Liver (tissue), 9 donors: ENCODE results near the gene LRRC40. TPM values are rescaled to one million over a fixed set of nuclear protein-coding genes. Genes with fewer than 3 reads are reported as not detected.

Experiments
- DNase-seq: peaks from one replicate; pipeline ENCODE4 v3.0.0-alpha.2; 2017; ENCODE audit warnings: low spot score
- H3K27ac ChIP-seq, 2 donors: one replicate each; pipeline ENCODE4 v1.7.0; 2013; ENCODE audit warnings: inconsistent platforms in 2 of 2, low read length in 2 of 2, control low read depth in 1 of 2, low read depth in 1 of 2, mild to moderate bottlenecking in 1 of 2
- H3K27me3 ChIP-seq, 4 donors: one replicate each; pipeline versions ENCODE4 v1.6.1 to v1.7.0; 2013; ENCODE audit warnings: low read length in 3 of 4, inconsistent platforms in 1 of 4, mild to moderate bottlenecking in 1 of 4, moderate library complexity in 1 of 4; ENCODE audit not compliant: control insufficient read depth in 4 of 4, insufficient read depth in 4 of 4
- H3K36me3 ChIP-seq, 4 donors: one replicate each; pipeline versions ENCODE4 v1.6.1 to v1.7.0; 2013; ENCODE audit warnings: low read length in 3 of 4, mild to moderate bottlenecking in 3 of 4, low read depth in 1 of 4, moderate library complexity in 1 of 4; ENCODE audit not compliant: control insufficient read depth in 4 of 4, insufficient read depth in 3 of 4
- H3K4me1 ChIP-seq, 4 donors: one replicate each; pipeline versions ENCODE4 v1.6.1 to v1.7.0; 2013; ENCODE audit warnings: low read length in 3 of 4, mild to moderate bottlenecking in 3 of 4, moderate library complexity in 1 of 4; ENCODE audit not compliant: control insufficient read depth in 4 of 4, insufficient read depth in 4 of 4
- H3K4me3 ChIP-seq, 3 donors: one replicate each; pipeline versions ENCODE4 v1.6.1 to v1.7.0; 2013; ENCODE audit warnings: low read length in 3 of 3, control low read depth in 1 of 3, low read depth in 1 of 3, mild to moderate bottlenecking in 1 of 3
- H3K9ac ChIP-seq, 2 donors: one replicate each; pipeline ENCODE4 v1.7.0; 2013; ENCODE audit warnings: low read length in 2 of 2, mild to moderate bottlenecking in 2 of 2, moderate library complexity in 2 of 2, control low read depth in 1 of 2, low read depth in 1 of 2
- H3K9me3 ChIP-seq, 4 donors: one replicate each; pipeline versions ENCODE4 v1.6.1 to v1.7.0; 2013; ENCODE audit warnings: low read length in 3 of 4; ENCODE audit not compliant: control insufficient read depth in 4 of 4
- EGR1 ChIP-seq, 2 donors: IDR thresholded peaks; 2 replicates each; pipeline ENCODE4 v1.6.1; 2016 to 2018; ENCODE audit warnings: antibody characterized with exemption in 2 of 2, low read depth in 2 of 2
- FOXA1 ChIP-seq: IDR thresholded peaks from 2 replicates; pipeline ENCODE4 v1.6.1; 2016; ENCODE audit warnings: antibody characterized with exemption
- FOXA2 ChIP-seq: IDR thresholded peaks from 2 replicates; pipeline ENCODE4 v1.6.1; 2016; ENCODE audit warnings: antibody characterized with exemption
- GABPA ChIP-seq, 2 donors: IDR thresholded peaks in 1 of 2; conservative IDR thresholded peaks in 1 of 2; 2 replicates each; pipeline ENCODE4 v1.6.1; 2016; ENCODE audit warnings: antibody characterized with exemption in 2 of 2, mild to moderate bottlenecking in 1 of 2, moderate library complexity in 1 of 2
- HNF4A ChIP-seq, 2 donors: conservative IDR thresholded peaks; 2 replicates each; pipeline ENCODE4 v1.6.1; 2016; ENCODE audit warnings: antibody characterized with exemption in 2 of 2, mild to moderate bottlenecking in 2 of 2
- HNF4G ChIP-seq: IDR thresholded peaks from 2 replicates; pipeline ENCODE4 v1.6.1; 2016; ENCODE audit warnings: antibody characterized with exemption
- JUND ChIP-seq, 2 donors: IDR thresholded peaks; 2 replicates each; pipeline ENCODE4 v1.6.1; 2016; ENCODE audit warnings: antibody characterized with exemption in 2 of 2
- NR2F2 ChIP-seq: IDR thresholded peaks from 2 replicates; pipeline ENCODE4 v1.6.1; 2016; ENCODE audit warnings: antibody characterized with exemption
- RAD21 ChIP-seq, 2 donors: IDR thresholded peaks; 2 replicates each; pipeline ENCODE4 v1.6.1; 2016; ENCODE audit warnings: antibody characterized with exemption in 2 of 2, mild to moderate bottlenecking in 2 of 2
- RXRA ChIP-seq, 2 donors: IDR thresholded peaks; 2 replicates each; pipeline ENCODE4 v1.6.1; 2017 to 2018; ENCODE audit warnings: antibody characterized with exemption in 2 of 2, mild to moderate bottlenecking in 1 of 2
- SP1 ChIP-seq: IDR thresholded peaks from 2 replicates; pipeline ENCODE4 v1.6.1; 2018; ENCODE audit warnings: antibody characterized with exemption, mild to moderate bottlenecking
- WGBS: extraction: QIAGEN DNeasy Blood & Tissue Kit; methylation state at CpG from one replicate; pipeline ENCODE4 v1.1.7; 2013; 5-methylcytosine and 5-hydroxymethylcytosine counted together
- polyA plus RNA-seq, 2 donors: library from polyadenylated mRNA; stranded (reverse) in 1 of 2; unstranded in 1 of 2; fragments of 200-250 nt in 1 of 2; fragments of >200 nt in 1 of 2; fragmentation: Nextera tagmentation in 1 of 2; extraction: Ambion mirVana in 1 of 2; gene quantifications; one replicate each; pipeline versions ENCODE4 v1.2.1 to v1.2.3, GENCODE V29; 2013 to 2015
- total RNA-seq, 2 donors: library from RNA; depleted of rRNA; stranded (reverse); fragments of >200 nt; gene quantifications; one replicate each; pipeline ENCODE4 v1.2.3, GENCODE V29; 2014
- TF ChIP-seq, protein P1 (sequence below): IDR thresholded peaks from 2 replicates; pipeline ENCODE4 v1.6.1; 2016; ENCODE audit warnings: antibody characterized with exemption, mild to moderate bottlenecking
- TF ChIP-seq, protein P2 (sequence below): fragments of 150-350 bp; IDR thresholded peaks from 2 replicates; pipeline ENCODE4 v1.5.1; 2017; ENCODE audit warnings: improper control_type of control experiment, low read depth, low read length; ENCODE audit not compliant: missing input control
- TF ChIP-seq, protein P3 (sequence below): IDR thresholded peaks from 2 replicates; pipeline ENCODE4 v1.6.1; 2016; ENCODE audit warnings: antibody characterized with exemption
- TF ChIP-seq, protein P4 (sequence below): IDR thresholded peaks from 2 replicates; pipeline ENCODE4 v1.6.1; 2016; ENCODE audit warnings: antibody characterized with exemption
- donor health status: healthy.
- donor health status: healthy.
- donor health status: healthy.
- donor health status: healthy.
- donor health status: healthy.

LRRC40 gene
- total and polyA plus RNA-seq, 4 donors: 6.6 to 15.8 (median 10.6) TPM

DNA sequence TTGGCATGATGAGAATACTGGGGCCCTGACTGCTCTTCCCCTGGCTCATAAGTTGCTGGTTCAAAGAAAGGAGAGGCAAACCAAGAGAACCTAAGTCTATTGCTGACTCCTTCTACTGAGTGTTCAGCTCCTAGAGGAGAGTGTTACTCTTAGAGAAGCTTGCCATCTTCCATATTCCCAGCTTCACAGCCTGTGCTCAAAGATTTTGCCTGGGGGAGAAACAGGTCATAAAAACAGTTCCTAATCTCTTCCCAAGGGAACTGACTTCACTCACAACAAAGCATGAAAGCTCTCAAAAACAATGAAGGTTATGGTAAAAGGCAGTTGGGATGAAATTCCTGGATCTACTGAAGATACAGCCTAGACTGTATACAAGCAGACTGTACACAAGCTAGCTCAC lies 37.1 kb downstream of the LRRC40 start (continued):
- TF ChIP-seq, protein P1, sequence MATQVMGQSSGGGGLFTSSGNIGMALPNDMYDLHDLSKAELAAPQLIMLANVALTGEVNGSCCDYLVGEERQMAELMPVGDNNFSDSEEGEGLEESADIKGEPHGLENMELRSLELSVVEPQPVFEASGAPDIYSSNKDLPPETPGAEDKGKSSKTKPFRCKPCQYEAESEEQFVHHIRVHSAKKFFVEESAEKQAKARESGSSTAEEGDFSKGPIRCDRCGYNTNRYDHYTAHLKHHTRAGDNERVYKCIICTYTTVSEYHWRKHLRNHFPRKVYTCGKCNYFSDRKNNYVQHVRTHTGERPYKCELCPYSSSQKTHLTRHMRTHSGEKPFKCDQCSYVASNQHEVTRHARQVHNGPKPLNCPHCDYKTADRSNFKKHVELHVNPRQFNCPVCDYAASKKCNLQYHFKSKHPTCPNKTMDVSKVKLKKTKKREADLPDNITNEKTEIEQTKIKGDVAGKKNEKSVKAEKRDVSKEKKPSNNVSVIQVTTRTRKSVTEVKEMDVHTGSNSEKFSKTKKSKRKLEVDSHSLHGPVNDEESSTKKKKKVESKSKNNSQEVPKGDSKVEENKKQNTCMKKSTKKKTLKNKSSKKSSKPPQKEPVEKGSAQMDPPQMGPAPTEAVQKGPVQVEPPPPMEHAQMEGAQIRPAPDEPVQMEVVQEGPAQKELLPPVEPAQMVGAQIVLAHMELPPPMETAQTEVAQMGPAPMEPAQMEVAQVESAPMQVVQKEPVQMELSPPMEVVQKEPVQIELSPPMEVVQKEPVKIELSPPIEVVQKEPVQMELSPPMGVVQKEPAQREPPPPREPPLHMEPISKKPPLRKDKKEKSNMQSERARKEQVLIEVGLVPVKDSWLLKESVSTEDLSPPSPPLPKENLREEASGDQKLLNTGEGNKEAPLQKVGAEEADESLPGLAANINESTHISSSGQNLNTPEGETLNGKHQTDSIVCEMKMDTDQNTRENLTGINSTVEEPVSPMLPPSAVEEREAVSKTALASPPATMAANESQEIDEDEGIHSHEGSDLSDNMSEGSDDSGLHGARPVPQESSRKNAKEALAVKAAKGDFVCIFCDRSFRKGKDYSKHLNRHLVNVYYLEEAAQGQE: no peak
- no peak for TF ChIP-seq NR2F2
- no peak for TF ChIP-seq FOXA2
- TF ChIP-seq FOXA1: no peak
- no peak for TF ChIP-seq HNF4A (conservative IDR thresholded peaks at IDR 0.05)
- no peak for TF ChIP-seq EGR1 (IDR thresholded peaks at IDR 0.05; ENCODE audit: low read depth in 2 of 2)

DNA sequence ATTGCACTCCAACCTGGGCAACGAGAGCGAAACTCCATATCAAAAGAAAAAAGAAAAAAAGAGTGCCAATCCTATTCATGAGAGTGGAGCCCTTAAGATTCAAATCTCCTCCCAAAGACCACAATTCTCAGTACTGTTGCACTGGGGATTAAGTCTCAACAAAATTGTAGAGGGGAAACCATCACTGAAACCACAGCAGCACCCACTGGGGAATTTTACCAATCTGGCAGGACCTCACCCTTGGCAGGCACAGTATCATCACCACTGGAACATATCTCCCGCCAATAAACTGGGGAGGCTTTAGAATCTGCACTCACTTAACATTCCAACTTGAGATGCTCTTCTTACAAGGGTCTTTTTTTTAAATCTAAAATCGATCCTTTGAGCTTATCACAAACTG lies 41.0 kb downstream of the LRRC40 start:
- Histone ChIP-seq H3K4me1 (no peaks in the 10 kb centered on the region), H3K27me3 (no peaks in the 10 kb centered on the region), H3K27ac (no peak overlapping the region), H3K9ac (no peak overlapping the region), H3K4me3 (no peak overlapping the region), H3K36me3 (peaks cover 0 to 16% (median 10%) of the 10 kb centered on the region in 4 donors), H3K9me3 (no peaks in the 10 kb centered on the region)
- no peak for TF ChIP-seq HNF4G
- TF ChIP-seq EGR1 (IDR thresholded peaks at IDR 0.05; ENCODE audit: low read depth in 2 of 2): no peak
- no peak for TF ChIP-seq RAD21 (IDR thresholded peaks at IDR 0.05)
- TF ChIP-seq JUND (IDR thresholded peaks at IDR 0.05): no peak
- no peak for TF ChIP-seq NR2F2
- TF ChIP-seq, protein P2, sequence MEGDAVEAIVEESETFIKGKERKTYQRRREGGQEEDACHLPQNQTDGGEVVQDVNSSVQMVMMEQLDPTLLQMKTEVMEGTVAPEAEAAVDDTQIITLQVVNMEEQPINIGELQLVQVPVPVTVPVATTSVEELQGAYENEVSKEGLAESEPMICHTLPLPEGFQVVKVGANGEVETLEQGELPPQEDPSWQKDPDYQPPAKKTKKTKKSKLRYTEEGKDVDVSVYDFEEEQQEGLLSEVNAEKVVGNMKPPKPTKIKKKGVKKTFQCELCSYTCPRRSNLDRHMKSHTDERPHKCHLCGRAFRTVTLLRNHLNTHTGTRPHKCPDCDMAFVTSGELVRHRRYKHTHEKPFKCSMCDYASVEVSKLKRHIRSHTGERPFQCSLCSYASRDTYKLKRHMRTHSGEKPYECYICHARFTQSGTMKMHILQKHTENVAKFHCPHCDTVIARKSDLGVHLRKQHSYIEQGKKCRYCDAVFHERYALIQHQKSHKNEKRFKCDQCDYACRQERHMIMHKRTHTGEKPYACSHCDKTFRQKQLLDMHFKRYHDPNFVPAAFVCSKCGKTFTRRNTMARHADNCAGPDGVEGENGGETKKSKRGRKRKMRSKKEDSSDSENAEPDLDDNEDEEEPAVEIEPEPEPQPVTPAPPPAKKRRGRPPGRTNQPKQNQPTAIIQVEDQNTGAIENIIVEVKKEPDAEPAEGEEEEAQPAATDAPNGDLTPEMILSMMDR: no peak
- TF ChIP-seq RXRA (IDR thresholded peaks at IDR 0.05): no peak
- no peak for TF ChIP-seq SP1
- no peak for TF ChIP-seq FOXA1
- TF ChIP-seq FOXA2: no peak
- WGBS: 98% methylated on average over 4 of the region's 4 CpGs
- DNase-seq: no peak

DNA sequence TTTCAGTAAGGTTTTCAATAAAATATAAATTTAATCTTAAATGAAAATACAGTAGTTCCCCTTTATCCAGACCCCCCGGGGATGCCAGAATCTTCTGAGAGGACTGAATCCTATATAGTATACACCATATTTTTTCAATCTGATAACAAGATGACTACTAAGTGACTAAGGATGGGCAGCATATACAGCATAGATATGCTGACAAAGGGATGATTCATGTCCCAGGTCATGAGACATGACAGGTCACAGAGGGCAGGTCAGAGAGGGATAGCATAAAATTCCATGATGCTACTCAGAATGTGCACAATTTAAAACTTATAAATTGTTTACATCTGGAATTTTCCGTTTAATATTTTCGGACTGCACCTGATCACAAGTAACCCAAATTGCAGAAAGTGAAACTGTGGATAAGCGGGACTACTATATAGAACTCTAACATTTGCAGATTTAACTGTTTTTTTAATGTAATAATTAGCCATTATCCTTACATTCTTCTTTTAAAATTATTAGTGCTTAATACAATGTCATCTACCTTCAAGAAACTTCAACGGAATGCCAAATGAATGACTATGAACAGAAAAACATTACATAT lies 48.8 kb downstream of the LRRC40 start:
- 97% methylated on average over 5 of the region's 5 CpGs for WGBS
- Histone ChIP-seq H3K4me3 (no peak overlapping the region), H3K36me3 (peaks cover 0 to 13% (median 5%) of the 10 kb centered on the region in 4 donors), H3K27me3 (no peaks in the 10 kb centered on the region), H3K9me3 (no peaks in the 10 kb centered on the region), H3K27ac (no peak overlapping the region), H3K9ac (no peak overlapping the region), H3K4me1 (no peaks in the 10 kb centered on the region)
- DNase-seq: no peak
- no peak for TF ChIP-seq RAD21 (IDR thresholded peaks at IDR 0.05)
- TF ChIP-seq GABPA (IDR thresholded peaks at IDR 0.05 in 1 of 2, conservative IDR thresholded peaks at IDR 0.05 in 1 of 2): no peak
- no peak for TF ChIP-seq JUND (IDR thresholded peaks at IDR 0.05)
- TF ChIP-seq, protein P3, sequence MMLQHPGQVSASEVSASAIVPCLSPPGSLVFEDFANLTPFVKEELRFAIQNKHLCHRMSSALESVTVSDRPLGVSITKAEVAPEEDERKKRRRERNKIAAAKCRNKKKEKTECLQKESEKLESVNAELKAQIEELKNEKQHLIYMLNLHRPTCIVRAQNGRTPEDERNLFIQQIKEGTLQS: no peak
- TF ChIP-seq, protein P4, sequence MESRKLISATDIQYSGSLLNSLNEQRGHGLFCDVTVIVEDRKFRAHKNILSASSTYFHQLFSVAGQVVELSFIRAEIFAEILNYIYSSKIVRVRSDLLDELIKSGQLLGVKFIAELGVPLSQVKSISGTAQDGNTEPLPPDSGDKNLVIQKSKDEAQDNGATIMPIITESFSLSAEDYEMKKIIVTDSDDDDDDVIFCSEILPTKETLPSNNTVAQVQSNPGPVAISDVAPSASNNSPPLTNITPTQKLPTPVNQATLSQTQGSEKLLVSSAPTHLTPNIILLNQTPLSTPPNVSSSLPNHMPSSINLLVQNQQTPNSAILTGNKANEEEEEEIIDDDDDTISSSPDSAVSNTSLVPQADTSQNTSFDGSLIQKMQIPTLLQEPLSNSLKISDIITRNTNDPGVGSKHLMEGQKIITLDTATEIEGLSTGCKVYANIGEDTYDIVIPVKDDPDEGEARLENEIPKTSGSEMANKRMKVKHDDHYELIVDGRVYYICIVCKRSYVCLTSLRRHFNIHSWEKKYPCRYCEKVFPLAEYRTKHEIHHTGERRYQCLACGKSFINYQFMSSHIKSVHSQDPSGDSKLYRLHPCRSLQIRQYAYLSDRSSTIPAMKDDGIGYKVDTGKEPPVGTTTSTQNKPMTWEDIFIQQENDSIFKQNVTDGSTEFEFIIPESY: no peak
- TF ChIP-seq FOXA2: no peak
- no peak for TF ChIP-seq SP1
- TF ChIP-seq NR2F2: no peak
- TF ChIP-seq, protein P1: no peak
